ENCODE results near the gene GPR39.

The GPR39 gene

GRCh38 chr2:132419941-132420340 is 3.3 kb downstream of the GPR39 start:
- TF ChIP-seq CTCF (IDR thresholded peaks at IDR 0.05) = no peak
- DNase-seq = no peak
- intact Hi-C loops (cut with DNase I; ENCODE audit: low total_unique reads) = no loop called here
- peaks cover 0 to 13% (median 5%) of the 10 kb centered on the region in 4 donors for H3K4me1 ChIP-seq
- H3K4me3 ChIP-seq = no peak overlapping the region
- no peaks in the 10 kb centered on the region for H3K27me3 ChIP-seq
- no peaks in the 10 kb centered on the region for H3K9me3 ChIP-seq
- H3K36me3 ChIP-seq = no peaks in the 10 kb centered on the region
- no peak overlapping the region for H3K27ac ChIP-seq

GRCh38 chr2:132420816-132421805 is 4.5 kb downstream of the GPR39 start:
- Histone ChIP-seq H3K27ac (no peak overlapping the region), H3K36me3 (no peaks in the 10 kb centered on the region), H3K4me1 (peaks cover 0 to 7% (median 2%) of the 10 kb centered on the region in 4 donors), H3K27me3 (no peaks in the 10 kb centered on the region), H3K4me3 (no peak overlapping the region), H3K9me3 (no peaks in the 10 kb centered on the region)
- intact Hi-C loops (cut with DNase I; ENCODE audit: low total_unique reads) = no loop called here
- no peak for DNase-seq
- TF ChIP-seq CTCF (IDR thresholded peaks at IDR 0.05) = no peak

GRCh38 chr2:132422736-132423135 is 6.1 kb downstream of the GPR39 start:
- Histone ChIP-seq H3K36me3 (no peaks in the 10 kb centered on the region), H3K27me3 (no peaks in the 10 kb centered on the region), H3K4me1 (no peaks in the 10 kb centered on the region), H3K4me3 (no peak overlapping the region), H3K9me3 (no peaks in the 10 kb centered on the region), H3K27ac (no peak overlapping the region)
- no peak for DNase-seq
- no peak for TF ChIP-seq CTCF (IDR thresholded peaks at IDR 0.05)
- intact Hi-C loops (cut with DNase I; ENCODE audit: low total_unique reads) = no loop called here

GRCh38 chr2:132424526-132425121 is 8.0 kb downstream of the GPR39 start:
- no peaks in the 10 kb centered on the region for H3K9me3 ChIP-seq
- H3K4me1 ChIP-seq = no peaks in the 10 kb centered on the region
- intact Hi-C loops (cut with DNase I; ENCODE audit: low total_unique reads) = no loop called here
- no peaks in the 10 kb centered on the region for H3K27me3 ChIP-seq
- no peak for DNase-seq
- TF ChIP-seq CTCF (IDR thresholded peaks at IDR 0.05) = no peak
- H3K4me3 ChIP-seq = no peak overlapping the region
- H3K27ac ChIP-seq = no peak overlapping the region
- no peaks in the 10 kb centered on the region for H3K36me3 ChIP-seq

- H3K27ac ChIP-seq = no peak overlapping the region
- no peak for TF ChIP-seq CTCF (IDR thresholded peaks at IDR 0.05)
- H3K9me3 ChIP-seq = no peaks in the 10 kb centered on the region
- H3K27me3 ChIP-seq = no peaks in the 10 kb centered on the region
- intact Hi-C loops (cut with DNase I; ENCODE audit: low total_unique reads) = no loop called here
- no peak for DNase-seq
- H3K36me3 ChIP-seq = no peaks in the 10 kb centered on the region
- no peaks in the 10 kb centered on the region for H3K4me1 ChIP-seq
- no peak overlapping the region for H3K4me3 ChIP-seq
Measured at GRCh38 chr2:132426033-132426432, 9.4 kb downstream of the GPR39 start.

Measured in tibial artery (tissue), 4 donors.